GM11168 (cell line): Measurements from ENCODE around the gene LMO4.

Source experiments
- in situ Hi-C: fragments of 300-500 bp; cut with MboI; formaldehyde crosslinking; loops from one replicate; pipeline ENCODE4 v1.12.0; 2022; ENCODE audit warnings: low sequenced_read_pairs; ENCODE audit not compliant: unreplicated experiment

The LMO4 gene

DNA sequence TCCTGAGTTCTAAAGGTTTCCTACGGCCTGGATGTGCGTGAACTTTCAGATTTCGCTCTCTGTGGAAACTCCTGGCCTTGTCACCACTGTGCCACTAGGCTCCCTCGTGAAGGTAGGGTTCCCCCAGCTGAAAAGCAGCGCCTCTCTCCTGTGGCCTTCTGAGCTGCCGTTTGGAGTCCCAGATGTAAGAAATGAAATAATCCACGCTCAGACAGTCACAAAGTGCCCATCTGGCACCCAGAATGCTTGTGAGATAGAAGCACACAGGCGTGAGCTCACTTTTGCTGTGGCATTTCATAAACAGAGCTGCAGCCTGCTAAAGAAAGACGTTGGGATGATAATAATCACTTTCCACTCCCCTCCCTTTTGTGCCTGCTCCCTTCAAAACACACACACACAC is 65.8 kb downstream of the LMO4 start:
- in situ Hi-C loops: no loop called here

DNA sequence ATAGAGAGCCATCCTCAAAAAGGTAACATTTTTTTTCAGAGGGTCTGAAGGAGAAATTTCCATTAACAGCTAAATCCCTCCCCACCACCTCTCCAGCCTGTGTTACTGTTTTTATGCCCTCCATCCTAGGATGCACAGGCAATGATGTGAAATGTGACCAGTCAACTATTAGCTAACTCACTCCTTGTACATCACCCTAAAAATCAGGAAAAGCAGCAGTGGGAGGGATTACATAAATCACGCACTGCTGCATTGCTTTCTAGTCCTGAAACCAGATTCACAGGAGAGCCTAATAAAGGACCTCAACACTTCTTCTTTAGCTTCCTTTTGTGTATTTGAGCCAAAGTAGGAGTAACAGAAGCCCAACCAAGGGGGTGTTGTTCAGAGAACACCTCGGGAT is 66.3 kb downstream of the LMO4 start:
- in situ Hi-C loops: no loop called here
